ENCODE measurements around the gene KHDC3L.

DNA sequence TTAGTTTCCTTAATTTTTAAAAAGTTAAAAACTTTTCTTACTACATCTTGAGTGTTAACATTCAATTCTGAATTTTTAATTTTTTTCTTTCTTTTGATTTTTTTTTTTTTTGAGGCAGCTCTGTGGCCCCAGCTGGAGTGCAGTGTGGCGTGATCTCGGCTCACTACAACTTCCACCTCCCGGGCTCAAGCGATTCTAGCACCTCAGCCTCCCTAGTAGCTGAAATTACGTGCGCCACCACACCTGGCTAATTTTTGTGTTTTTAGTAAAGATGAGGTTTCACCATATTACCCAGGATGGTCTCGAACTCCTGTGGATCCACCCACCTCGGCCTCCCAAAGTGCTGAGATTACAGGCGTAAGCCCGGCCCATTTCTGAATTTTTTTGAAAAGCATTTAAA is 33.4 kb downstream of the KHDC3L start:
- TF ChIP-seq, protein P1, sequence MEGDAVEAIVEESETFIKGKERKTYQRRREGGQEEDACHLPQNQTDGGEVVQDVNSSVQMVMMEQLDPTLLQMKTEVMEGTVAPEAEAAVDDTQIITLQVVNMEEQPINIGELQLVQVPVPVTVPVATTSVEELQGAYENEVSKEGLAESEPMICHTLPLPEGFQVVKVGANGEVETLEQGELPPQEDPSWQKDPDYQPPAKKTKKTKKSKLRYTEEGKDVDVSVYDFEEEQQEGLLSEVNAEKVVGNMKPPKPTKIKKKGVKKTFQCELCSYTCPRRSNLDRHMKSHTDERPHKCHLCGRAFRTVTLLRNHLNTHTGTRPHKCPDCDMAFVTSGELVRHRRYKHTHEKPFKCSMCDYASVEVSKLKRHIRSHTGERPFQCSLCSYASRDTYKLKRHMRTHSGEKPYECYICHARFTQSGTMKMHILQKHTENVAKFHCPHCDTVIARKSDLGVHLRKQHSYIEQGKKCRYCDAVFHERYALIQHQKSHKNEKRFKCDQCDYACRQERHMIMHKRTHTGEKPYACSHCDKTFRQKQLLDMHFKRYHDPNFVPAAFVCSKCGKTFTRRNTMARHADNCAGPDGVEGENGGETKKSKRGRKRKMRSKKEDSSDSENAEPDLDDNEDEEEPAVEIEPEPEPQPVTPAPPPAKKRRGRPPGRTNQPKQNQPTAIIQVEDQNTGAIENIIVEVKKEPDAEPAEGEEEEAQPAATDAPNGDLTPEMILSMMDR (IDR thresholded peaks at IDR 0.05 in 2 of 3, conservative IDR thresholded peaks at IDR 0.05 in 1 of 3; ENCODE audit: control insufficient read depth in 2 of 3, extremely low read depth in 1 of 3, insufficient read depth in 1 of 3, low read depth in 3 of 3, low read length in 3 of 3): no peak
- TF ChIP-seq ZNF24 (IDR thresholded peaks at IDR 0.05) (no peak), POLR2AphosphoS5 (IDR thresholded peaks at IDR 0.05; ENCODE audit: low read length) (no peak), SUPT20H (IDR thresholded peaks at IDR 0.05; ENCODE audit: borderline replicate concordance, control insufficient read depth, low read depth, low read length) (no peak), SIN3A (IDR thresholded peaks at IDR 0.05; ENCODE audit: low read depth, low read length) (no peak), POLR2A (IDR thresholded peaks at IDR 0.05; ENCODE audit: low read depth, low read length) (no peak), ZNF207 (IDR thresholded peaks at IDR 0.05; ENCODE audit: borderline replicate concordance) (no peak), TCF3 (IDR thresholded peaks at IDR 0.05; ENCODE audit: borderline replicate concordance, insufficient read depth, low read depth, low read length) (no peak), SREBF2 (IDR thresholded peaks at IDR 0.05; ENCODE audit: low read length) (no peak), EZH2 (IDR thresholded peaks at IDR 0.05; ENCODE audit: borderline replicate concordance, control insufficient read depth, low read depth, low read length) (no peak), IRF4 (IDR thresholded peaks at IDR 0.05; ENCODE audit: low read depth, low read length) (no peak), RAD21 (IDR thresholded peaks at IDR 0.05; ENCODE audit: insufficient read depth, low read depth, low read length) (no peak)

Measured in GM12878 (cell line).